Suprapubic skin (tissue), 4 donors: ENCODE data around the gene PRICKLE1. TPM values are rescaled to one million over a fixed set of nuclear protein-coding genes. Genes with fewer than 3 reads are reported as not detected.

ENCODE experiments used
- DNase-seq, 2 donors: peaks; one replicate each; pipeline ENCODE4 v3.0.0-alpha.2; 2019; ENCODE audit warnings: low spot score in 2 of 2
- H3K27ac ChIP-seq: fragments of 200-600 bp; sonication (generic); one replicate; pipeline ENCODE4 v1.5.1; 2019
- H3K27me3 ChIP-seq: fragments of 200-600 bp; sonication (generic); one replicate; pipeline ENCODE4 v1.5.1; 2019
- H3K36me3 ChIP-seq: fragments of 200-600 bp; sonication (generic); one replicate; pipeline ENCODE4 v1.5.1; 2019
- H3K4me1 ChIP-seq: fragments of 200-600 bp; sonication (generic); one replicate; pipeline ENCODE4 v1.5.1; 2019
- H3K4me3 ChIP-seq: fragments of 200-600 bp; sonication (generic); one replicate; pipeline ENCODE4 v1.5.1; 2019; ENCODE audit warnings: mild to moderate bottlenecking
- H3K9me3 ChIP-seq: fragments of 200-600 bp; sonication (generic); one replicate; pipeline ENCODE4 v1.5.1; 2019
- CTCF ChIP-seq, 2 donors: fragments of 200-600 bp in 1 of 2; fragments of 450-650 bp in 1 of 2; sonication (generic) in 1 of 2; IDR thresholded peaks; one replicate each; pipeline ENCODE4 v1.5.1; 2016 to 2019; ENCODE audit warnings: antibody characterized with exemption in 2 of 2, mild to moderate bottlenecking in 1 of 2, moderate library complexity in 1 of 2
- EP300 ChIP-seq: sonication (generic); formaldehyde crosslinking; IDR thresholded peaks from one replicate; pipeline ENCODE4 v1.6.1; 2017; ENCODE audit warnings: antibody characterized with exemption
- POLR2A ChIP-seq, 2 donors: fragments of 450-650 bp; IDR thresholded peaks; one replicate each; pipeline ENCODE4 v1.6.1; 2017; ENCODE audit warnings: antibody characterized with exemption in 2 of 2, mild to moderate bottlenecking in 2 of 2, moderate library complexity in 2 of 2
- POLR2AphosphoS5 ChIP-seq, 3 donors: sonication (generic); formaldehyde crosslinking; IDR thresholded peaks; one replicate each; pipeline ENCODE4 v1.6.1; 2017; ENCODE audit warnings: antibody characterized with exemption in 3 of 3
- WGBS: methylation state at CpG from one replicate; pipeline ENCODE4 v1.1.5; 2018; 5-methylcytosine and 5-hydroxymethylcytosine counted together
- total RNA-seq, 4 donors: library from RNA; depleted of rRNA; stranded (reverse); fragments of >200 nt; gene quantifications; one replicate each; pipeline ENCODE4 v1.1.0, GENCODE V29; 2016

PRICKLE1 gene
- total RNA-seq, 4 donors from 2014 or later: 5.8 to 18.9 (median 6.9) TPM

- H3K27ac ChIP-seq: no peak overlapping the region
- no peaks in the 10 kb centered on the region for H3K27me3 ChIP-seq
- no peaks in the 10 kb centered on the region for H3K9me3 ChIP-seq
- no peaks in the 10 kb centered on the region for H3K4me1 ChIP-seq
- WGBS: 98% methylated on average over 3 of the region's 3 CpGs
- TF ChIP-seq POLR2AphosphoS5 (IDR thresholded peaks at IDR 0.05): no peak
- TF ChIP-seq CTCF (IDR thresholded peaks at IDR 0.05): no peak
- no peak for TF ChIP-seq POLR2A (IDR thresholded peaks at IDR 0.05)
- TF ChIP-seq EP300: no peak
- H3K36me3 ChIP-seq: no peaks in the 10 kb centered on the region
- DNase-seq: no peak
- H3K4me3 ChIP-seq: no peak overlapping the region
Observed at GRCh38 chr12:42498549-42499247, 90.8 kb downstream of the PRICKLE1 start.

- Histone ChIP-seq H3K4me3 (no peak overlapping the region), H3K36me3 (no peaks in the 10 kb centered on the region), H3K9me3 (no peaks in the 10 kb centered on the region), H3K27ac (no peak overlapping the region), H3K4me1 (no peaks in the 10 kb centered on the region), H3K27me3 (no peaks in the 10 kb centered on the region)
- TF ChIP-seq POLR2AphosphoS5 (IDR thresholded peaks at IDR 0.05): no peak
- TF ChIP-seq POLR2A (IDR thresholded peaks at IDR 0.05): no peak
- TF ChIP-seq CTCF (IDR thresholded peaks at IDR 0.05): no peak
- TF ChIP-seq EP300: no peak
- 85% methylated on average over 4 of the region's 4 CpGs for WGBS
- no peak for DNase-seq
Observed at GRCh38 chr12:42496886-42497285, 92.7 kb downstream of the PRICKLE1 start.

- Histone ChIP-seq H3K4me3 (no peak overlapping the region), H3K36me3 (no peaks in the 10 kb centered on the region), H3K4me1 (no peaks in the 10 kb centered on the region), H3K9me3 (no peaks in the 10 kb centered on the region), H3K27ac (no peak overlapping the region), H3K27me3 (no peaks in the 10 kb centered on the region)
- DNase-seq: no peak
- WGBS: 98% methylated on average over 4 of the region's 4 CpGs
- TF ChIP-seq CTCF (IDR thresholded peaks at IDR 0.05) (no peak), POLR2A (IDR thresholded peaks at IDR 0.05) (no peak), POLR2AphosphoS5 (IDR thresholded peaks at IDR 0.05) (no peak)
Observed at GRCh38 chr12:42495244-42495643, 94.3 kb downstream of the PRICKLE1 start.

GRCh38 chr12:42492267-42492666 lies 97.3 kb downstream of the PRICKLE1 start:
- 72% methylated on average over 1 of the region's 1 CpG for WGBS
- H3K27me3 ChIP-seq: no peaks in the 10 kb centered on the region
- no peaks in the 10 kb centered on the region for H3K4me1 ChIP-seq
- DNase-seq: no peak
- H3K9me3 ChIP-seq: no peaks in the 10 kb centered on the region
- H3K4me3 ChIP-seq: no peak overlapping the region
- TF ChIP-seq POLR2A (IDR thresholded peaks at IDR 0.05): no peak
- TF ChIP-seq EP300: no peak
- TF ChIP-seq POLR2AphosphoS5 (IDR thresholded peaks at IDR 0.05): no peak
- no peak for TF ChIP-seq CTCF (IDR thresholded peaks at IDR 0.05)
- no peaks in the 10 kb centered on the region for H3K36me3 ChIP-seq
- H3K27ac ChIP-seq: no peak overlapping the region

- 90% methylated on average over 5 of the region's 5 CpGs for WGBS
- H3K4me1 ChIP-seq: no peaks in the 10 kb centered on the region
- no peak for DNase-seq
Observed at GRCh38 chr12:42490261-42490842, 99.2 kb downstream of the PRICKLE1 start.

More at GRCh38 chr12:42490261-42490842, 99.2 kb downstream of the PRICKLE1 start:
- Histone ChIP-seq H3K4me3 (no peak overlapping the region), H3K27ac (no peak overlapping the region), H3K36me3 (no peaks in the 10 kb centered on the region), H3K9me3 (no peaks in the 10 kb centered on the region), H3K27me3 (no peaks in the 10 kb centered on the region)
- TF ChIP-seq CTCF (IDR thresholded peaks at IDR 0.05) (no peak), EP300 (no peak), POLR2AphosphoS5 (IDR thresholded peaks at IDR 0.05) (no peak), POLR2A (IDR thresholded peaks at IDR 0.05) (no peak)
